ENCODE results near the gene CARNS1. TPM values are rescaled to one million over a fixed set of nuclear protein-coding genes. Genes with fewer than 3 reads are reported as not detected.

CARNS1 gene
- total RNA-seq, 4 donors from 2014 or later: 0.27 to 4.4 (median 0.43) TPM

DNA sequence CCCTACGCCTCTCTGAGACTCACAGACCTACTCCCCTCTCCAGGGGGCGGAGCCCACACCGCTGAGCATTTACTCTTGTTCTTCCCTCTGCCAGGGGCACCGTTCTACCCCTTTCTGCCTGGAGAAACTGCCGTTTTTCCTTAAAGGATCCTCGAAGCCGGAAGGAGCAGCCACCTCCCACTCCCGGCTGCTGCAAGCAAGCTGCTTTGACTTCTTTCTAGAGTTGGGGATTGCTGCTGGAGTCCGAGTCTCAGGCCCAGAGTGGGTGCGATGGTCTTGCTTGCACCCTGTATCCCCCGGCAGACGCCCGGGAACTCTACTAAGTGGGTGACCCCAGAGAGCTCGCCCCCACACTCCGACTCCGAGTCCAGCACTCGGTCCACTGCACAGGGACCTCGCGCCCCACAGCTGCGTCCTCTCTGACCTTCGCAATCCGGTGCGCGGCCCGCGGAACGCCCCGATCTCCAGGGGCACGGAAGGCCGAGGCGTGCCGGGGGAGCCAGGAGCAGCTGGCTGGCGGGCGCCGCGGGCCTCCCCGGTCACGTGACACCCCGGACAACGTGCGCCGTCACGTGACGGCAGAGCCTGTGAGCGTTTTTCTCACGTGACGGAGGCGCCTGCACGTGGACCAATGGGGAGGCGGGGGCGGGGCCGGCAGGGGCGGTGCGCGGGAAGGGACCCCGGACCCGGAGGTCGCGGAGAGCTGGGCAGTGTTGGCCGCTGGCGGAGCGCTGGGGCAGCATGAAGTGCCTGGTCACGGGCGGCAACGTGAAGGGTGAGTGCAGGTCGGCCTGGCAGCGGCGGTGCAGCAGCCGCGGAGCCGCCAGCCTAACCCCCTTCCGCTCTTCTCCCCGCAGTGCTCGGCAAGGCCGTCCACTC is 23.9 kb upstream of the CARNS1 start, which contains the start of gene RAD9A:
Gene RAD9A, plus strand, starts transcription at position 683 of the 879 bp plus-strand sequence. Its CDS starts 59 bp downstream, at position 742.
- H3K4me3 ChIP-seq: peak within 1 kb of the TSS; percentile 69 to 94 (median 84)
- peak; percentile 97 for DNase-seq
- WGBS, 2 donors (ENCODE audit: low coverage in 1 of 2): 0 to 1% methylated on average over 2 to 43 of the region's 75 CpGs
- peak within 1 kb of the TSS; percentile 86 to 96 (median 91) for H3K27ac ChIP-seq
- in situ Hi-C loops (cut with MboI; ENCODE audit: low pct_ligation_motif_present in 1 of 4, low pct_unique_long_range_greater_than_20kb in 1 of 4, low sequenced_read_pairs in 3 of 4) (loop anchor here in 3 of 4 donors (10.0 to 25.0 kb wide), 2 partner anchors 93 to 129 kb away; partner anchors contain the start of genes AIP (in 2 of the 3) and GRK2 (in 1 of the 3)), intact Hi-C loops (cut with DNase I; ENCODE audit: low total_unique reads) (no loop called here)
- H3K36me3 ChIP-seq: no peaks in the 10 kb centered on the region
- H3K9me3 ChIP-seq: no peaks in the 10 kb centered on the region
- H3K4me1 ChIP-seq: peaks cover 10 to 33% (median 23%) of the 10 kb centered on the region in 4 donors
- TF ChIP-seq POLR2AphosphoS5 (IDR thresholded peaks at IDR 0.05) (peak; percentile 87 to 93 (median 91)), EP300 (IDR thresholded peaks at IDR 0.05; ENCODE audit: low read depth) (peak; percentile 21), POLR2A (IDR thresholded peaks at IDR 0.05) (peak; percentile 84)
- TF ChIP-seq, protein P1, sequence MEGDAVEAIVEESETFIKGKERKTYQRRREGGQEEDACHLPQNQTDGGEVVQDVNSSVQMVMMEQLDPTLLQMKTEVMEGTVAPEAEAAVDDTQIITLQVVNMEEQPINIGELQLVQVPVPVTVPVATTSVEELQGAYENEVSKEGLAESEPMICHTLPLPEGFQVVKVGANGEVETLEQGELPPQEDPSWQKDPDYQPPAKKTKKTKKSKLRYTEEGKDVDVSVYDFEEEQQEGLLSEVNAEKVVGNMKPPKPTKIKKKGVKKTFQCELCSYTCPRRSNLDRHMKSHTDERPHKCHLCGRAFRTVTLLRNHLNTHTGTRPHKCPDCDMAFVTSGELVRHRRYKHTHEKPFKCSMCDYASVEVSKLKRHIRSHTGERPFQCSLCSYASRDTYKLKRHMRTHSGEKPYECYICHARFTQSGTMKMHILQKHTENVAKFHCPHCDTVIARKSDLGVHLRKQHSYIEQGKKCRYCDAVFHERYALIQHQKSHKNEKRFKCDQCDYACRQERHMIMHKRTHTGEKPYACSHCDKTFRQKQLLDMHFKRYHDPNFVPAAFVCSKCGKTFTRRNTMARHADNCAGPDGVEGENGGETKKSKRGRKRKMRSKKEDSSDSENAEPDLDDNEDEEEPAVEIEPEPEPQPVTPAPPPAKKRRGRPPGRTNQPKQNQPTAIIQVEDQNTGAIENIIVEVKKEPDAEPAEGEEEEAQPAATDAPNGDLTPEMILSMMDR (IDR thresholded peaks at IDR 0.05): no peak
- no peaks in the 10 kb centered on the region for H3K27me3 ChIP-seq

DNA sequence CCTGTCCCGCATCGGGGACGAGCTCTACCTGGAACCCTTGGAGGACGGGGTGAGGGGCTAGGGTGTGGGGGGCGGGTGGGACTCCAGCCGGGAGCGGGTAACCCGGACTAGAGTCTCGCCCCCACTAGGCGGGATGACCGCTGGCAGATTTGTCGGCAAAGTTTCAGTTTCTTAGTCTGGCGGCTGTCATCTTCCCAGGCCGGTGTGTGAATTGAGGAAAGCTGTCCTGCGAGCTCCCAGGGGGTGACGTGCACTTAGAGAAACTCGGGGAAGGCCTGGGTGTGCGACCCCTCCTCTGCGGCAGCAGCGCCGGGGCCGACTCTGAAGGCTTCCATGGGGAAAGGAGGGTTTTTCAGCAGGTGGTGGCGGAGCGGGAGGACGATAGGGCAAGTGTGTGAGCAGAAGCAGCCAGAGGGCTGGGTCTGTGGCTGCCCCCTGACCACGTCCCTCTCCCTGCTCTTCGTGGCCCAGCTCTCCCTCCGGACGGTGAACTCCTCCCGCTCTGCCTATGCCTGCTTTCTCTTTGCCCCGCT is 23.2 kb upstream of the CARNS1 start:
- in situ Hi-C loops (cut with MboI; ENCODE audit: low pct_ligation_motif_present in 1 of 4, low pct_unique_long_range_greater_than_20kb in 1 of 4, low sequenced_read_pairs in 3 of 4): loop anchor here in 3 of 4 donors (10.0 to 25.0 kb wide), 2 partner anchors 93 to 130 kb away; partner anchors contain the start of genes AIP (in 2 of the 3) and GRK2 (in 1 of the 3)
- Histone ChIP-seq H3K9me3 (no peaks in the 10 kb centered on the region), H3K27ac (peak overlapping the region; percentile 86 to 96 (median 91)), H3K27me3 (no peaks in the 10 kb centered on the region), H3K4me3 (peak overlapping the region; percentile 69 to 94 (median 84)), H3K36me3 (peaks cover 0 to 1% (median 0%) of the 10 kb centered on the region in 4 donors), H3K4me1 (peaks cover 10 to 39% (median 23%) of the 10 kb centered on the region in 4 donors)
- 0 to 8% methylated on average over 2 to 25 of the region's 31 CpGs for WGBS, 2 donors (ENCODE audit: low coverage in 1 of 2)
- TF ChIP-seq EP300 (IDR thresholded peaks at IDR 0.05; ENCODE audit: low read depth) (no peak), POLR2A (IDR thresholded peaks at IDR 0.05) (no peak)
- intact Hi-C loops (cut with DNase I; ENCODE audit: low total_unique reads): no loop called here
- no peak for DNase-seq

DNA sequence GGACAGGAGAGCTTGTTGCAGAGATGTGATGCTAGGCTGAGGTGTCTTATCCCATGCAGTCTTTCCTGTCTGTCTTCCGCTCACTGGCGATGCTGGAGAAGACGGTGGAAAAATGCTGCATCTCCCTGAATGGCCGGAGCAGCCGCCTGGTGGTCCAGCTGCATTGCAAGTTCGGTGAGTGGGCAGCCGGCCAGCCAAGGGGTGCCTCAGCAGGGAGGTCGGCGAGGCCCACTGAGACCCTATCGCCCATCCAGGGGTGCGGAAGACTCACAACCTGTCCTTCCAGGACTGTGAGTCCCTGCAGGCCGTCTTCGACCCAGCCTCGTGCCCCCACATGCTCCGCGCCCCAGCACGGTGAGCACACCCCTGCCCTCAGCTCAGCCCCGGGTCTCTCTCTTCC is 22.0 kb upstream of the CARNS1 start:
- Histone ChIP-seq H3K4me3 (no peak overlapping the region), H3K27ac (no peak overlapping the region), H3K36me3 (peaks cover 0 to 13% (median 6%) of the 10 kb centered on the region in 4 donors), H3K27me3 (no peaks in the 10 kb centered on the region), H3K9me3 (no peaks in the 10 kb centered on the region), H3K4me1 (peaks cover 10 to 43% (median 25%) of the 10 kb centered on the region in 4 donors)
- DNase-seq: no peak
- TF ChIP-seq POLR2AphosphoS5 (IDR thresholded peaks at IDR 0.05) (no peak), EP300 (IDR thresholded peaks at IDR 0.05; ENCODE audit: low read depth) (no peak), POLR2A (IDR thresholded peaks at IDR 0.05) (no peak)
- TF ChIP-seq, protein P1 (IDR thresholded peaks at IDR 0.05): no peak
- in situ Hi-C loops (cut with MboI; ENCODE audit: low pct_ligation_motif_present in 1 of 4, low pct_unique_long_range_greater_than_20kb in 1 of 4, low sequenced_read_pairs in 3 of 4): loop anchor here in 3 of 4 donors (10.0 to 25.0 kb wide), 2 partner anchors 91 to 131 kb away; partner anchors contain the start of genes AIP (in 2 of the 3) and GRK2 (in 1 of the 3)
- intact Hi-C loops (cut with DNase I; ENCODE audit: low total_unique reads): no loop called here
- 94% methylated on average over 18 of the region's 18 CpGs; no CpG with 5 or more reads in 1 of the 2 donors for WGBS, 2 donors (ENCODE audit: low coverage in 1 of 2)

DNA sequence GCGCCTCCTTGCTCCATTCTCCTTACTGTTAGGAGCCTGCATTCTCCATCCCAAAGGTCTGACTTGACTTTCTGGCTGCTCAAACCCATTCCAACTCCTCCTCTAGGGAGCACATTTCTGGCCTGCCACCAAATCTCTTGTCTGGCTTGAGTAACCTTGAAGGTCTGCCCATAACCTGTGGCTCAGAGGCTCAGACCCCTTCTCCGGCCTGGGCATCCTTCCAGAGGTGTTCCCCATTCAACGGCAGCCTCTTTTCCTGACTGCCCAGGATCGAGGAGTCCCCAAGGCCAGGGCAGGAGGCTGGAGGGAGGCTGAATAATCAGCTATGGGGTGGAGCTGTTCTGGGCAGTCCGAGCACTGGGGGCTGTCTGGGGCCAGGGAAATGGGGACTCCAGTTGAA is 21.5 kb upstream of the CARNS1 start:
- 84 to 86% methylated on average over 5 of the region's 5 CpGs for WGBS, 2 donors (ENCODE audit: low coverage in 1 of 2)
- no peak for DNase-seq
- Histone ChIP-seq H3K9me3 (no peaks in the 10 kb centered on the region), H3K27me3 (no peaks in the 10 kb centered on the region), H3K4me1 (peaks cover 10 to 44% (median 25%) of the 10 kb centered on the region in 4 donors), H3K36me3 (peaks cover 0 to 18% (median 8%) of the 10 kb centered on the region in 4 donors), H3K4me3 (no peak overlapping the region), H3K27ac (no peak overlapping the region)
- in situ Hi-C loops (cut with MboI; ENCODE audit: low pct_ligation_motif_present in 1 of 4, low pct_unique_long_range_greater_than_20kb in 1 of 4, low sequenced_read_pairs in 3 of 4): loop anchor here in 3 of 4 donors (10.0 to 25.0 kb wide), 2 partner anchors 91 to 132 kb away; partner anchors contain the start of genes AIP (in 2 of the 3) and GRK2 (in 1 of the 3)
- TF ChIP-seq POLR2AphosphoS5 (IDR thresholded peaks at IDR 0.05) (no peak), POLR2A (IDR thresholded peaks at IDR 0.05) (no peak), EP300 (IDR thresholded peaks at IDR 0.05; ENCODE audit: low read depth) (no peak)
- TF ChIP-seq, protein P1 (IDR thresholded peaks at IDR 0.05): no peak
- intact Hi-C loops (cut with DNase I; ENCODE audit: low total_unique reads): no loop called here
